Lower leg skin (tissue), 4 donors: ENCODE measurements around the gene SLC5A10. TPM values are rescaled to one million over a fixed set of nuclear protein-coding genes. Genes with fewer than 3 reads are reported as not detected.
A peak's percentile ranks its signal among the peaks of the same experiment; 100 is the strongest.

ENCODE experiments used
- DNase-seq, 2 donors: peaks; one replicate each; pipeline ENCODE4 v3.0.0-alpha.2; 2019; ENCODE audit warnings: low spot score in 2 of 2
- H3K4me3 ChIP-seq: fragments of 200-600 bp; sonication (generic); 2 replicates; pipeline ENCODE4 v1.5.1; 2017; ENCODE audit warnings: mild to moderate bottlenecking, low read depth; ENCODE audit not compliant: poor library complexity, severe bottlenecking
- POLR2A ChIP-seq, 2 donors: fragments of 450-650 bp; IDR thresholded peaks; one replicate each; pipeline ENCODE4 v1.6.1; 2016 to 2017; ENCODE audit warnings: antibody characterized with exemption in 2 of 2, mild to moderate bottlenecking in 1 of 2, moderate library complexity in 1 of 2
- WGBS, 2 donors: methylation state at CpG; one replicate each; pipeline ENCODE4 v1.1.5; 2018; 5-methylcytosine and 5-hydroxymethylcytosine counted together
- intact Hi-C: fragments of 100-400 bp; cut with DNase I; formaldehyde crosslinking; loops from one replicate; pipeline ENCODE4 v1.15.0; 2023; ENCODE audit warnings: low total_unique reads
- total RNA-seq, 4 donors: library from RNA; depleted of rRNA; stranded (reverse); fragments of >200 nt; gene quantifications; one replicate each; pipeline ENCODE4 v1.1.0, GENCODE V29; 2016
- TF ChIP-seq, protein P1 (sequence below), 3 donors: fragments of 450-650 bp; IDR thresholded peaks; one replicate each; pipeline ENCODE4 v1.5.1; 2016; ENCODE audit warnings: antibody characterized with exemption in 3 of 3, mild to moderate bottlenecking in 3 of 3, moderate library complexity in 2 of 3

SLC5A10 gene
- total RNA-seq, 4 donors from 2014 or later = 0.32 to 1.4 (median 1.1) TPM

DNA sequence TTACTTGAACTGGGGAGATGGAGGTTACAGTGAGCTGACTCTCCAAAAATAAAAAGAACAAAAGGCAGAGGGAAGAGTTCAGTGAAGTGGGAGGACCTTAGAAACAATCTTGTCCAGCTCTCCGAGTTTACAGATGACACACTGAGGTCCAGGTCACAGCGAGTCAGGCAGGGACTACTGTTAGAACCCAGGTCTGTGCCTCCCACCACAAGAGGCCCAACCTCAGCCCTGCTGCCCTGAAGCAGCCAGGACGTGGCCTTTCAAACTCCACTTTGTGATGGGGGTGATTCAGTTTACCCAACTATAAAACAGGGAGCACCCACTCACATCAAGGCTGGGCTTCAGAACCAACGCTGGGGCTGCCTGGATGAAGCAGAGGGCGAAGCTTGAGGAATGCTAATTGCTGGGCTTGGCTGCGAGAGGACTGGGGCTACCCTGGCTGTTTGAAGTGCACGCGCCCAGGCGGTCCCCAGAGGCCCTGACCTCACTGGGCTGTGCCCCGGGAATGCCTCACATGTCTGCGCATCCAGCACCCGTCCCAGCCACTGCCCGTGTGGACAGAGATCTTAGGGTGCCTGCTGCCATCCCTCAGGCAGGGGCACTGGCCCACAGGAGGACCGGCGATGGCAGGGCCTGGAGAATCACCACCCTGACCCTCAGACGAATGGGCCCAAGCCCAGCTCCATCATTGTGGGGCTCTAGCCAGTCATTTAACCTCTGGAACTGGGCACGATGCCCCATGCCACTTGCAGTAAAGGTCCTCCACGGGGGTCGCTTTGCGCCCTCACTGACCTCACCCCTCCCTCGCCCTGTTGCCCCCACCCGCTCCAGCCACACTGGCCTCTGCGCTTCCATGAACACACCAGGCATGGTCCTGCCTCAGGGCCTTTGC, 11.4 kb downstream of the SLC5A10 start:
- no peak for TF ChIP-seq POLR2A (IDR thresholded peaks at IDR 0.05)
- peak in 1 of 2 donors; percentile 82 for DNase-seq
- no peak overlapping the region for H3K4me3 ChIP-seq
- 80 to 89% methylated on average over 16 to 23 of the region's 23 CpGs for WGBS, 2 donors
- intact Hi-C loops = no loop called here

DNA sequence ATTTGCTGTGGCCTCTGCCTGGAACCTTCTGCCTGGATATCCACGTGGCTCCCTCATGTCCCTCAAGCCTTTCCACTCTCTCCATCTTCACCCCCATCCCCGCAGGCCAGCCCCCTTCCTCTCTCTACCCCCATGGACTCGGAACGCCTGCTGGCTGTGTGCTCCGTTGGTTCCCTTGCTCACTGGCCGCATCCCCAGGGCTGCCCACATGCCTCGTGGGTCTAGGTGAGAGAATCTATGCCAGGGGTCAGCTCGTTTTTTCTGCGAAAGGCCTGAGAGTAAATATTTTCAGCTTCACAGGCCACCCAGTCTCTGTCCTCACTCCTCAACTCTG, 12.0 kb downstream of the SLC5A10 start:
- WGBS, 2 donors = 87 to 90% methylated on average over 9 of the region's 9 CpGs
- H3K4me3 ChIP-seq = no peak overlapping the region
- TF ChIP-seq, protein P1, sequence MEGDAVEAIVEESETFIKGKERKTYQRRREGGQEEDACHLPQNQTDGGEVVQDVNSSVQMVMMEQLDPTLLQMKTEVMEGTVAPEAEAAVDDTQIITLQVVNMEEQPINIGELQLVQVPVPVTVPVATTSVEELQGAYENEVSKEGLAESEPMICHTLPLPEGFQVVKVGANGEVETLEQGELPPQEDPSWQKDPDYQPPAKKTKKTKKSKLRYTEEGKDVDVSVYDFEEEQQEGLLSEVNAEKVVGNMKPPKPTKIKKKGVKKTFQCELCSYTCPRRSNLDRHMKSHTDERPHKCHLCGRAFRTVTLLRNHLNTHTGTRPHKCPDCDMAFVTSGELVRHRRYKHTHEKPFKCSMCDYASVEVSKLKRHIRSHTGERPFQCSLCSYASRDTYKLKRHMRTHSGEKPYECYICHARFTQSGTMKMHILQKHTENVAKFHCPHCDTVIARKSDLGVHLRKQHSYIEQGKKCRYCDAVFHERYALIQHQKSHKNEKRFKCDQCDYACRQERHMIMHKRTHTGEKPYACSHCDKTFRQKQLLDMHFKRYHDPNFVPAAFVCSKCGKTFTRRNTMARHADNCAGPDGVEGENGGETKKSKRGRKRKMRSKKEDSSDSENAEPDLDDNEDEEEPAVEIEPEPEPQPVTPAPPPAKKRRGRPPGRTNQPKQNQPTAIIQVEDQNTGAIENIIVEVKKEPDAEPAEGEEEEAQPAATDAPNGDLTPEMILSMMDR (IDR thresholded peaks at IDR 0.05) = no peak
- no peak for TF ChIP-seq POLR2A (IDR thresholded peaks at IDR 0.05)
- intact Hi-C loops = no loop called here
- no peak for DNase-seq

DNA sequence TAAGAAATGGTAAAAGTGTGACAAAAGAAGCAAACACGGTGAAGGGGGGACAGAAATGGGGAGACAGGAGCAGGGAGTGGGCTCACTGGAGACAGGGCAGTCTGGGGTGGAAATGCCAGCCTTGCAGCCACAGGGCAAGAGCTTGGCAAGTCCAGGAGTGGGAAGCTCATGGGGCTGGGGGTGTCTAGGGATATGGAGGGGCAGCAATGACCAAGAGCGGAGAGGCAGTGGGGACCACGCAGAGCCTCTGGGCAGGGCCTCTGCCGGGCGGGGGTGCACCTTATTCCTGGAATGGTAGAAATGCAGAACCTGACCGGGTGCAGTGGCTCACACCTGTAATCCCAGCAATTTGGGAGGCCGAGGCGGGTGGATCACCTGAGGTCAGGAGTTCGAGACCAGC, 12.6 kb downstream of the SLC5A10 start:
- intact Hi-C loops = no loop called here
- WGBS, 2 donors = 89 to 94% methylated on average over 9 of the region's 9 CpGs
- no peak for TF ChIP-seq POLR2A (IDR thresholded peaks at IDR 0.05)
- TF ChIP-seq, protein P1 (IDR thresholded peaks at IDR 0.05) = no peak

DNA sequence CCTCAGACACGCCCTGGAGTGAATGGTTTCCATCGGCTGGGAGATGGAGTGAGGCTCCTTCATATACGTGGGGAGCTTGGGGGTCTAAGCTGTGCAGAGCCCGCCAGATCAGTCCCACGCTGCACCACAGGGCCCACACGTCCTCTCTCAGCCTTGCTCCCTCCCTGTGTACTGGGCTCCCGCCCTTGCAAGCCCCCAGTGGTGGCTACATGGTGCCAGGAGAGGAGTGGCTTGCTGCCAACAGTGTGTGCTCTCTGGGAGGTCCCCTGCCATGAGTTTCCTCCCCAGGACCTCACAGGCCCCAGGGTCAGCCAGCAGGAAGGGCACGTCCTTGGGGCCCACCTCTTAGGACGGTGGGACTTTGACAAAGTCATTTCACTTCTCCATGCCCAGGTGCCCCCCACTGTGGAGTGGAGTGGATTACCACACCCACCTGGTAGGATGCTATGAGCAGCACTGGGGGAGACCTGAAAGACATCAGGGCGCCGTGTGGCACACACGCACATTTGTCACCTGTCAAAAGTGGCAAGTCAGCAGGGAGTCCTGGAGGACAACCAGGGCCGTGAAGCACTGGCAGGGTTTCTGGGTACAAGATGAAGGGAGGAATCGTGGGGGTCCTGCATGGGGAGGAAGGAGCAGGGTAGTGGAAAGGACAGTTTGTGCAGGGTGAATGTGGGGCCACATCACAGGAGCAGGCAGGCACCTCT, 13.7 kb downstream of the SLC5A10 start:
- WGBS, 2 donors = 70 to 77% methylated on average over 13 to 14 of the region's 14 CpGs
- no peak overlapping the region for H3K4me3 ChIP-seq
- TF ChIP-seq, protein P1 (IDR thresholded peaks at IDR 0.05) = no peak
- TF ChIP-seq POLR2A (IDR thresholded peaks at IDR 0.05) = no peak
- intact Hi-C loops = no loop called here
- no peak for DNase-seq

More for the DNA sequence above, 12.6 kb downstream of the SLC5A10 start:
- H3K4me3 ChIP-seq = no peak overlapping the region
- DNase-seq = no peak

DNA sequence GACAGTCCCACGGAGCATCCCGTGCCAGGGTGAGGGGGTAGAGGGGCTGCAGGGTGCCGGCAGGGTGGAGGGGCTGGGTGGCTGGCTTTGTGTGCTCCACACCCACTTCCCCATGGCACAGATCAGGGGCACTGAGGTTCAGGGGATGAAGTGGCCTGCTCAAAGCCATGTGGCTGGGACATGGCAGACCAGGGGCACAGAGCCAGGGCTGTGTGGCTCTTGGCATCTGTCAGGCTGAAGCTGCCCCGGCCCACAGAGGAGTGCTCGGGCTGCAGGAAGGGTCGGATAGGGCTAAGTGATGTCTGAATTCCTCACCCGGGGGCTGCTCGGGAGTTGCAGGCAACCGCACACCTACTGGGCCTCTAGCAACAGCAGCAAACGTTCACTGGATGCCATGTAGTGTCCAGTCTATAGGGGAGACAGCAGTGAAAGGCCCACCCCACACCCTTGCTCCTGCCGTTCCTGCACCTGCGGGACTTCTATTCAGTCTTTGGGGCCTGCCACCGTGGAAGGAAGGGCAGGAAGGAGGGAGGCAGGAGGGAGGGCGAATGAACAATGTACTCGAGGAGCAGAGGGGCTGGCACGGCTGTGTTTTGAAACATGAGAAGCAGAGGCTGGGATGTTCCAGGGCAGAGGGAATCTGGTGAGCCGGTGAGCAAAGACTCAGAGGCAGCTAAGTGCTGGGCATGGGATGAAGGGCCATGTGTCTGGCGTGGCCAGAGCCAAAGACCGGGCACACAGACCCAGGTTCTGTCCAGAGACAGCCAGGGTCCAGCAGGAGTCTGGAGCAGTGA, 15.1 kb downstream of the SLC5A10 start:
- TF ChIP-seq, protein P1 (IDR thresholded peaks at IDR 0.05) = no peak
- no peak for TF ChIP-seq POLR2A (IDR thresholded peaks at IDR 0.05)
- H3K4me3 ChIP-seq = no peak overlapping the region
- no peak for DNase-seq
- intact Hi-C loops = no loop called here
- 58 to 61% methylated on average over 18 to 19 of the region's 19 CpGs for WGBS, 2 donors

DNA sequence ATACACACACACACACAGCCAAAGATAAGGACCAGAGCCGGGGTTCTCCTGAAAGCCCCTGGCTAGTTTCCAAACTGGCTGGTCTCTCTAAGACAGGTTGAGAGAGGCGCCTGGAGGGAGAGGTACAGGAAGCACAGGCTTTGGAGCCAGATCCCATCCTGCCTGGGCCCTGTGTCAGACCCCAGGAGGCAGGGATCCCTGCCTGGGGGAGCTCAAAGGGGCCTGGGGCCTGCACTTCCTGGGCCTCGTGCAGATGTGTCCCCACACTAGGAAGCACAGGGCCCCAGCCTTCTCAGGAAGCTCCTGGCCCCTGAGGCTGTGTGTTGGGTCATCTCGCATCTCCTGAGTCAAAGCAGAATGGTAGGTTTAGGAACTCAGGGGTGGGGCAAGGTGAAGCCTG, 16.0 kb downstream of the SLC5A10 start:
- intact Hi-C loops = no loop called here
- WGBS, 2 donors = 41 to 45% methylated on average over 4 of the region's 4 CpGs
- no peak for DNase-seq
- no peak overlapping the region for H3K4me3 ChIP-seq
- TF ChIP-seq, protein P1 (IDR thresholded peaks at IDR 0.05) = no peak
- TF ChIP-seq POLR2A (IDR thresholded peaks at IDR 0.05) = no peak
